Heart left ventricle (tissue), 16 donors: ENCODE measurements around the gene FAM234A. TPM values are rescaled to one million over a fixed set of nuclear protein-coding genes. Genes with fewer than 3 reads are reported as not detected.

Source experiments
- ATAC-seq, 4 donors: fragments of 200-7000 bp; cut with Tn5 transposase; one replicate each; pipeline ENCODE4 v1.9.1; 2020 to 2022; ENCODE audit warnings: moderate library complexity in 4 of 4, mild to moderate bottlenecking in 3 of 4, moderate number of reproducible peaks in 1 of 4
- DNase-seq, 5 donors: peaks; one replicate each; pipeline ENCODE4 v3.0.0-alpha.2; 2020
- H3K27ac ChIP-seq, 12 donors: fragments of 200-600 bp; sonication (generic) in 4 of 12; one replicate each; pipeline versions ENCODE4 v1.5.0 to v1.8.0; 2016 to 2022; ENCODE audit warnings: mild to moderate bottlenecking in 2 of 12
- H3K27me3 ChIP-seq, 9 donors: fragments of 200-600 bp; sonication (generic) in 2 of 9; one replicate each; pipeline versions ENCODE4 v1.5.1 to v1.8.0; 2016 to 2022; ENCODE audit warnings: mild to moderate bottlenecking in 3 of 9
- H3K36me3 ChIP-seq, 9 donors: fragments of 200-600 bp; sonication (generic) in 2 of 9; one replicate each; pipeline versions ENCODE4 v1.5.0 to v1.8.0; 2018 to 2022; ENCODE audit warnings: mild to moderate bottlenecking in 2 of 9
- H3K4me1 ChIP-seq, 12 donors: fragments of 200-600 bp; sonication (generic) in 4 of 12; one replicate each; pipeline versions ENCODE4 v1.5.0 to v1.8.0; 2016 to 2022; ENCODE audit warnings: mild to moderate bottlenecking in 3 of 12
- H3K4me3 ChIP-seq, 12 donors: fragments of 200-600 bp; sonication (generic) in 4 of 12; one replicate each; pipeline versions ENCODE4 v1.5.0 to v1.8.0; 2017 to 2022; ENCODE audit warnings: mild to moderate bottlenecking in 9 of 12, moderate library complexity in 4 of 12
- H3K9me3 ChIP-seq, 12 donors: fragments of 200-600 bp; sonication (generic) in 4 of 12; one replicate each; pipeline versions ENCODE4 v1.5.0 to v1.8.0; 2016 to 2022; ENCODE audit warnings: mild to moderate bottlenecking in 1 of 12
- CTCF ChIP-seq, 12 donors: fragments of 200-600 bp; sonication (generic) in 4 of 12; IDR thresholded peaks; one replicate each; pipeline versions ENCODE4 v1.5.0 to v1.8.0; 2018 to 2022; ENCODE audit warnings: antibody characterized with exemption in 12 of 12, mild to moderate bottlenecking in 5 of 12
- POLR2A ChIP-seq, 2 donors: fragments of 450-650 bp; IDR thresholded peaks; one replicate each; pipeline ENCODE4 v1.6.1; 2017; ENCODE audit warnings: antibody characterized with exemption in 2 of 2, mild to moderate bottlenecking in 2 of 2, moderate library complexity in 2 of 2
- WGBS, 4 donors: extraction: QIAGEN DNeasy Blood & Tissue Kit in 2 of 4; methylation state at CpG; one replicate each; pipeline versions ENCODE4 v1.1.5 to v1.1.7; 2013 to 2018; 5-methylcytosine and 5-hydroxymethylcytosine counted together
- intact Hi-C, 10 donors: fragments of 100-400 bp; cut with DNase I; formaldehyde crosslinking; loops; one replicate each; pipeline versions ENCODE4 v1.11.1 to v1.14.2; 2022
- polyA plus RNA-seq, 2 donors: library from polyadenylated mRNA; stranded (reverse); fragments of 200-250 nt; gene quantifications; one replicate each; pipeline ENCODE4 v1.2.3, GENCODE V29; 2013
- total RNA-seq, 9 donors: library from RNA; depleted of rRNA in 2 of 9; stranded (reverse); fragments of >200 nt in 2 of 9; fragmentation: NEBNext Ultra II Directional in 3 of 9; extraction: Animal tissue kit (Norgen Biotek cat#: 25700) in 3 of 9; gene quantifications; one replicate each; pipeline versions ENCODE4 v1.1.0 to v1.2.4, GENCODE V29; 2016 to 2023
- donor health status: ischemic (EF 13 %, LVEDD 7.1; RV severe dilation, severe dysfunction).
- donor health status: healthy with polysubstance abuse.
- donor health status: DM: no; HTN: yes; CAD: no.
- donor health status: DM: no; HTN: no; CAD: no.
- donor health status: ischemic (EF 25% LVEDD 6.9; RV normal size, moderate dysfunction).
- donor health status: ischemic (EF 25% LVEDD 5.7; RV mildly dilated, moderate dysfunction).
- donor health status: healthy.
- donor health status: DM: yes; HTN: yes; CAD: no.
- donor health status: ischemic (EF 35%, LVEDD 5.7; RV mildly dilated, moderate dysfunction).
- donor health status: nonischemic (EF 11% LVEDD 7.7; RV severe dilation, severe dysfunction).
- donor health status: DM: yes; HTN: yes; CAD: no.
- donor health status: PGD.
- donor health status: ischemic (EF 29% LVEDD 5.4; RV normal size, mild dysfunction).
- donor health status: nonischemic (EF 23%, LVEDD 6.1; RV moderate dilation, normal function).

Gene FAM234A
- total and polyA plus RNA-seq, 11 donors = 110 to 201 (median 146) TPM

GRCh38 chr16:280005-280460 lies 45.4 kb downstream of the FAM234A start:
- DNase-seq (no peak), ATAC-seq (no peak)
- no peaks in the 10 kb centered on the region for H3K9me3 ChIP-seq
- peak overlapping the region in 9 of 12 donors; percentile 27 to 52 (median 43) for H3K4me3 ChIP-seq
- no peaks in the 10 kb centered on the region for H3K36me3 ChIP-seq
- no peak overlapping the region for H3K27ac ChIP-seq
- WGBS, 4 donors = 7 to 38% (median 22%) methylated on average over 8 to 47 of the region's 47 CpGs
- intact Hi-C loops = no loop called here
- peaks cover 0 to 40% (median 10%) of the 10 kb centered on the region in 12 donors for H3K4me1 ChIP-seq
- H3K27me3 ChIP-seq = peaks cover 0 to 44% (median 8%) of the 10 kb centered on the region in 9 donors
- TF ChIP-seq CTCF (IDR thresholded peaks at IDR 0.05) (no peak), POLR2A (IDR thresholded peaks at IDR 0.05) (no peak)

GRCh38 chr16:280552-280951 lies 45.9 kb downstream of the FAM234A start, which contains the start of gene ARHGDIG:
Gene ARHGDIG (plus strand): TSS chr16:280591. CDS start chr16:280681, 90 bp downstream.
- ATAC-seq (no peak), DNase-seq (peak in 1 of 5 donors; percentile 53)
- Histone ChIP-seq H3K36me3 (no peaks in the 10 kb centered on the region), H3K27ac (no peak within 1 kb of the TSS), H3K9me3 (no peaks in the 10 kb centered on the region), H3K27me3 (peaks cover 0 to 40% (median 8%) of the 10 kb centered on the region in 9 donors), H3K4me1 (peaks cover 0 to 35% (median 8%) of the 10 kb centered on the region in 12 donors), H3K4me3 (peak within 1 kb of the TSS; percentile 15 to 58 (median 46))
- no peak for TF ChIP-seq CTCF (IDR thresholded peaks at IDR 0.05)
- TF ChIP-seq POLR2A (IDR thresholded peaks at IDR 0.05) = no peak
- intact Hi-C loops = no loop called here
- WGBS, 4 donors = 0 to 20% (median 1%) methylated on average over 3 to 54 of the region's 54 CpGs

- intact Hi-C loops = no loop called here
- no peak for ATAC-seq
- TF ChIP-seq CTCF (IDR thresholded peaks at IDR 0.05) = no peak
- no peak for TF ChIP-seq POLR2A (IDR thresholded peaks at IDR 0.05)
- peaks cover 0 to 30% (median 8%) of the 10 kb centered on the region in 12 donors for H3K4me1 ChIP-seq
- H3K4me3 ChIP-seq = peak overlapping the region; percentile 15 to 58 (median 46)
- no peaks in the 10 kb centered on the region for H3K9me3 ChIP-seq
- DNase-seq = no peak
- H3K27me3 ChIP-seq = peaks cover 0 to 40% (median 8%) of the 10 kb centered on the region in 9 donors
- H3K36me3 ChIP-seq = no peaks in the 10 kb centered on the region
- no peak overlapping the region for H3K27ac ChIP-seq
- WGBS, 4 donors = 43 to 54% (median 44%) methylated on average over 20 to 27 of the region's 27 CpGs
Observed at GRCh38 chr16:280991-281659, 46.5 kb downstream of the FAM234A start.

- ATAC-seq (no peak), DNase-seq (no peak)
- no peak overlapping the region for H3K27ac ChIP-seq
- peaks cover 0 to 34% (median 8%) of the 10 kb centered on the region in 9 donors for H3K27me3 ChIP-seq
- TF ChIP-seq CTCF (IDR thresholded peaks at IDR 0.05) = no peak
- peak overlapping the region in 1 of 12 donors; percentile 56 for H3K4me3 ChIP-seq
- intact Hi-C loops = no loop called here
- H3K4me1 ChIP-seq = peaks cover 0 to 26% (median 8%) of the 10 kb centered on the region in 12 donors
- 53 to 68% (median 57%) methylated on average over 10 to 25 of the region's 25 CpGs for WGBS, 4 donors
- no peaks in the 10 kb centered on the region for H3K9me3 ChIP-seq
- H3K36me3 ChIP-seq = peaks cover 0 to 5% (median 0%) of the 10 kb centered on the region in 9 donors
Observed at GRCh38 chr16:281660-282255, 47.1 kb downstream of the FAM234A start.
